IMR-90 (cell line): ENCODE results near the gene KMT2E.

Experiments used
- BHLHE40 ChIP-seq: fragments of 150-350 bp; IDR thresholded peaks from 2 replicates; pipeline ENCODE4 v1.6.1; 2016; ENCODE audit warnings: mild to moderate bottlenecking, low read depth, low read length
- CTCF ChIP-seq: conservative IDR thresholded peaks from 2 replicates; pipeline ENCODE4 v1.5.1; 2012; ENCODE audit warnings: mild to moderate bottlenecking, low read depth, low read length, improper control_type of control experiment
- ELK1 ChIP-seq: fragments of 150-350 bp; IDR thresholded peaks from 2 replicates; pipeline ENCODE4 v1.6.1; 2016; ENCODE audit warnings: low read depth, mild to moderate bottlenecking, low read length, moderate library complexity, borderline replicate concordance
- MAZ ChIP-seq: IDR thresholded peaks from 2 replicates; pipeline ENCODE4 v1.6.1; 2012; ENCODE audit warnings: low read depth, mild to moderate bottlenecking, low read length, improper control_type of control experiment, moderate library complexity, borderline replicate concordance
- MXI1 ChIP-seq: IDR thresholded peaks from 2 replicates; pipeline ENCODE4 v1.6.1; 2012; ENCODE audit warnings: low read depth, mild to moderate bottlenecking, low read length, moderate library complexity, borderline replicate concordance
- NFE2L2 ChIP-seq: fragments of 150-350 bp; IDR thresholded peaks from 2 replicates; pipeline ENCODE4 v1.6.1; 2016; ENCODE audit warnings: low read depth, mild to moderate bottlenecking, low read length
- POLR2A ChIP-seq: IDR thresholded peaks from 2 replicates; pipeline ENCODE4 v1.6.1; 2012; ENCODE audit warnings: mild to moderate bottlenecking, low read depth, low read length
- RAD21 ChIP-seq: IDR thresholded peaks from 2 replicates; pipeline ENCODE4 v1.6.1; 2012; ENCODE audit warnings: low read length, improper control_type of control experiment
- RCOR1 ChIP-seq: IDR thresholded peaks from 2 replicates; pipeline ENCODE4 v1.6.1; 2012; ENCODE audit warnings: mild to moderate bottlenecking, low read length, improper control_type of control experiment; ENCODE audit not compliant: insufficient replicate concordance
- RFX5 ChIP-seq: IDR thresholded peaks from 2 replicates; pipeline ENCODE4 v1.8.0; 2012; ENCODE audit warnings: low read depth, mild to moderate bottlenecking, low read length, moderate library complexity
- SMC3 ChIP-seq: fragments of 150-350 bp; IDR thresholded peaks from 2 replicates; pipeline ENCODE4 v1.6.1; 2016; ENCODE audit warnings: low read depth, mild to moderate bottlenecking, antibody characterized with exemption, low read length, moderate library complexity
- USF2 ChIP-seq: fragments of 150-350 bp; IDR thresholded peaks from 2 replicates; pipeline ENCODE4 v1.6.1; 2017; ENCODE audit warnings: mild to moderate bottlenecking, antibody characterized with exemption, low read length, low read depth

GRCh38 chr7:105028004-105028403 is 14.0 kb downstream of the KMT2E start:
- no peak for TF ChIP-seq CTCF
- TF ChIP-seq NFE2L2 = no peak
- no peak for TF ChIP-seq POLR2A
- no peak for TF ChIP-seq BHLHE40
- no peak for TF ChIP-seq USF2
- TF ChIP-seq MAZ = no peak
- no peak for TF ChIP-seq MXI1
- TF ChIP-seq RFX5 = no peak
- TF ChIP-seq RAD21 = no peak
- TF ChIP-seq ELK1 = no peak
- TF ChIP-seq RCOR1 = no peak
- no peak for TF ChIP-seq SMC3
